Measurements from ENCODE around the gene F9.
"Not testable (repeated sequence)": the region's sequence is repeated elsewhere in the genome, so short reads cannot be mapped to it uniquely, and the experiment has no call there.

F9 gene

GRCh38 chrX:139530550-139530949 is at the start of gene F9:
F9 (plus strand) TSS chrX:139530739; CDS start chrX:139530765, 26 bp downstream.
- no peak for DNase-seq

- DNase-seq, result no peak
Observed at GRCh38 chrX:139483699-139484098, 46.8 kb upstream of the F9 start.

- no peak for DNase-seq
Observed at GRCh38 chrX:139484591-139484990, 45.9 kb upstream of the F9 start.

GRCh38 chrX:139495324-139495723 is 35.2 kb upstream of the F9 start:
- no peak for DNase-seq

GRCh38 chrX:139506333-139506732 is 24.2 kb upstream of the F9 start:
- DNase-seq, result no peak

- DNase-seq, result no peak
Observed at GRCh38 chrX:139508099-139508498, 22.4 kb upstream of the F9 start.

GRCh38 chrX:139518475-139518874 is 12.1 kb upstream of the F9 start:
- DNase-seq, result no peak

- DNase-seq, result not testable (repeated sequence)
Observed at GRCh38 chrX:139528829-139529228, 1.7 kb upstream of the F9 start.

- no peak for DNase-seq
Observed at GRCh38 chrX:139532834-139533233, 2.3 kb downstream of the F9 start.

- DNase-seq, result no peak
Observed at GRCh38 chrX:139533444-139533843, 2.9 kb downstream of the F9 start.

GRCh38 chrX:139538907-139539790 is 8.6 kb downstream of the F9 start:
- no peak for DNase-seq

GRCh38 chrX:139542652-139543051 is 12.1 kb downstream of the F9 start:
- DNase-seq, result no peak

- DNase-seq, result no peak
Observed at GRCh38 chrX:139543920-139544319, 13.4 kb downstream of the F9 start.

- no peak for DNase-seq
Observed at GRCh38 chrX:139544591-139544990, 14.1 kb downstream of the F9 start.

GRCh38 chrX:139554376-139554775 is 23.8 kb downstream of the F9 start:
- no peak for DNase-seq

GRCh38 chrX:139554991-139555675 is 24.6 kb downstream of the F9 start:
- no peak for DNase-seq

GRCh38 chrX:139559383-139560042 is 29.0 kb downstream of the F9 start:
- DNase-seq, result no peak

- DNase-seq, result no peak
Observed at GRCh38 chrX:139560221-139560620, 29.7 kb downstream of the F9 start.

- DNase-seq, result no peak
Observed at GRCh38 chrX:139563251-139563650, 32.7 kb downstream of the F9 start.

GRCh38 chrX:139566981-139567380 is 36.4 kb downstream of the F9 start:
- no peak for DNase-seq

GRCh38 chrX:139581068-139581467 is 50.5 kb downstream of the F9 start:
- no peak for DNase-seq

- DNase-seq, result no peak
Observed at GRCh38 chrX:139585613-139586012, 55.1 kb downstream of the F9 start.

- DNase-seq, result no peak
Observed at GRCh38 chrX:139596068-139596467, 65.5 kb downstream of the F9 start.

- DNase-seq, result no peak
Observed at GRCh38 chrX:139600105-139600504, 69.6 kb downstream of the F9 start.
